SH-SY5Y (cell line): Measurements from ENCODE around the gene COX7A2.

Source experiments
- GATA2 ChIP-seq: IDR thresholded peaks from 2 replicates; pipeline ENCODE4 v1.6.1; 2011; ENCODE audit warnings: mild to moderate bottlenecking, low read depth, low read length
- GATA3 ChIP-seq: IDR thresholded peaks from 2 replicates; pipeline ENCODE4 v1.6.1; 2011; ENCODE audit warnings: low read depth, mild to moderate bottlenecking, low read length, moderate library complexity

DNA sequence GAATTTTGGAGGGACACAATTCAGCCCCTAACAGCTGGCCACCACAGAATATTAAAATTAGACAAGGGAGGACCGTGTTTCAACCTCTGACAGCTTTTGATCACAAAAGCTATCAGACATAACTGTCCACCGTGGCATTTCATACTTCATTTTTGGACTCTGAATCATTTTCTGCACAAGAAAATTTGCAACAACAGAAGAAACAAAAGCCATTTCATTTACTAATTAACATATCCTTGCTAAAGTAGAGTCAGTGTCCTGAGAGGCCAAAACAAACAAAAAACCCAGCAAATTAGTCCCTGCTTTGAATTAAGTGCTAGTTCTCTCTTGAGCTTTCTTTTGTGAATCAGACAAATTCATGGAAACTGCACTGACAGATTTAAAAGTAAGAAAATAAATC is 20.2 kb downstream of the COX7A2 start:
- TF ChIP-seq GATA2 = no peak
- no peak for TF ChIP-seq GATA3
